ENCODE measurements around the gene INTS11. TPM values are rescaled to one million over a fixed set of nuclear protein-coding genes. Genes with fewer than 3 reads are reported as not detected.

Gene INTS11
- total RNA-seq, 1 donor from 2014 or later: 75.7 TPM

GRCh38 chr1:1335792-1336248 is 11.4 kb upstream of the INTS11 start:
- intact Hi-C loops (cut with DNase I): no loop called here
- DNase-seq (ENCODE audit: missing footprints) (no peak), ATAC-seq (no peak)

- intact Hi-C loops (cut with DNase I): no loop called here
- no peak for DNase-seq (ENCODE audit: missing footprints)
- ATAC-seq: no peak
These were observed 10.8 kb upstream of the INTS11 start for GRCh38 chr1:1335283-1335682.

GRCh38 chr1:1334835-1335234 is 10.4 kb upstream of the INTS11 start:
- intact Hi-C loops (cut with DNase I): no loop called here
- ATAC-seq (no peak), DNase-seq (ENCODE audit: missing footprints) (no peak)

- intact Hi-C loops (cut with DNase I): no loop called here
- no peak for DNase-seq (ENCODE audit: missing footprints)
- peak; percentile 11 for ATAC-seq
These were observed 9.2 kb upstream of the INTS11 start for GRCh38 chr1:1333551-1334241.

- intact Hi-C loops (cut with DNase I): no loop called here
- ATAC-seq: no peak
These were observed 8.5 kb upstream of the INTS11 start for GRCh38 chr1:1332774-1333480.

GRCh38 chr1:1332031-1332755 is 7.7 kb upstream of the INTS11 start:
- no peak for ATAC-seq
- intact Hi-C loops (cut with DNase I): no loop called here
- no peak for DNase-seq (ENCODE audit: missing footprints)

More at GRCh38 chr1:1332774-1333480, 8.5 kb upstream of the INTS11 start:
- no peak for DNase-seq (ENCODE audit: missing footprints)

GRCh38 chr1:1331068-1331965 is 6.9 kb upstream of the INTS11 start, which contains the start of gene TAS1R3:
TSS of gene TAS1R3 (plus strand) at chr1:1331280. CDS start at chr1:1331346, 66 bp downstream.
- intact Hi-C loops (cut with DNase I): no loop called here
- ATAC-seq: no peak
- no peak for DNase-seq (ENCODE audit: missing footprints)

GRCh38 chr1:1330366-1331067 is 6.1 kb upstream of the INTS11 start:
- ATAC-seq: no peak
- intact Hi-C loops (cut with DNase I): no loop called here

GRCh38 chr1:1329304-1330210 is 5.1 kb upstream of the INTS11 start:
- intact Hi-C loops (cut with DNase I): no loop called here
- DNase-seq (ENCODE audit: missing footprints) (no peak), ATAC-seq (no peak)

More at GRCh38 chr1:1330366-1331067, 6.1 kb upstream of the INTS11 start:
- DNase-seq (ENCODE audit: missing footprints): no peak

GRCh38 chr1:1328254-1328653 is 3.8 kb upstream of the INTS11 start:
- DNase-seq (ENCODE audit: missing footprints): no peak
- intact Hi-C loops (cut with DNase I): no loop called here
- ATAC-seq: no peak

- intact Hi-C loops (cut with DNase I): no loop called here
- no peak for ATAC-seq
- no peak for DNase-seq (ENCODE audit: missing footprints)
These were observed 2.8 kb upstream of the INTS11 start for GRCh38 chr1:1327291-1327690.

- no peak for ATAC-seq
- DNase-seq (ENCODE audit: missing footprints): no peak
- intact Hi-C loops (cut with DNase I): no loop called here
These were observed 1.7 kb upstream of the INTS11 start for GRCh38 chr1:1326075-1326605.

GRCh38 chr1:1325288-1326074 is 1.0 kb upstream of the INTS11 start:
- no peak for DNase-seq (ENCODE audit: missing footprints)
- intact Hi-C loops (cut with DNase I): loop anchor here (2.0 kb wide), 1 partner anchor 21 kb away; no protein-coding TSS in a partner anchor
- ATAC-seq: no peak

GRCh38 chr1:1324084-1324523 is 356 bp downstream of the INTS11 start:
- DNase-seq (ENCODE audit: missing footprints) (no peak), ATAC-seq (no peak)
- intact Hi-C loops (cut with DNase I): loop anchor here (2.0 kb wide), 1 partner anchor 23 kb away; no protein-coding TSS in a partner anchor

GRCh38 chr1:1322952-1323351 is 1.5 kb downstream of the INTS11 start:
- ATAC-seq (no peak), DNase-seq (ENCODE audit: missing footprints) (no peak)
- intact Hi-C loops (cut with DNase I): no loop called here

- intact Hi-C loops (cut with DNase I): no loop called here
- DNase-seq (ENCODE audit: missing footprints) (no peak), ATAC-seq (no peak)
These were observed 2.0 kb downstream of the INTS11 start for GRCh38 chr1:1322418-1322817.

All from Right ventricle myocardium inferior (tissue), 1 donor.